Gastroesophageal sphincter (tissue), 4 donors: ENCODE data around the gene IGSF10. TPM values are rescaled to one million over a fixed set of nuclear protein-coding genes. Genes with fewer than 3 reads are reported as not detected.
"Not testable (repeated sequence)": the region's sequence is repeated elsewhere in the genome, so short reads cannot be mapped to it uniquely, and the experiment has no call there.

Source experiments
- ATAC-seq: fragments of 150-250 bp; one replicate; pipeline ENCODE4 v1.9.1; 2016; ENCODE audit warnings: mild to moderate bottlenecking, moderate library complexity
- H3K27ac ChIP-seq, 4 donors: fragments of 200-600 bp; sonication (generic) in 3 of 4; 1 replicate in 3 of 4; 2 replicates in 1 of 4; pipeline ENCODE4 v1.5.1; 2016 to 2019
- H3K27me3 ChIP-seq: fragments of 200-600 bp; sonication (generic); one replicate; pipeline ENCODE4 v1.5.1; 2019
- H3K36me3 ChIP-seq, 2 donors: fragments of 200-600 bp; sonication (generic); one replicate each; pipeline ENCODE4 v1.5.1; 2019; ENCODE audit warnings: control low read depth in 1 of 2
- H3K4me1 ChIP-seq, 3 donors: fragments of 200-600 bp; sonication (generic); 1 replicate in 2 of 3; 2 replicates in 1 of 3; pipeline ENCODE4 v1.5.1; 2016 to 2019; ENCODE audit warnings: control low read depth in 2 of 3
- H3K4me3 ChIP-seq, 2 donors: fragments of 200-600 bp; sonication (generic); one replicate each; pipeline ENCODE4 v1.5.1; 2019; ENCODE audit warnings: mild to moderate bottlenecking in 1 of 2, moderate library complexity in 1 of 2
- H3K9me3 ChIP-seq, 3 donors: fragments of 200-600 bp; sonication (generic); one replicate each; pipeline ENCODE4 v1.5.1; 2017 to 2019; ENCODE audit warnings: control low read depth in 2 of 3
- EP300 ChIP-seq: sonication (generic); formaldehyde crosslinking; IDR thresholded peaks from one replicate; pipeline ENCODE4 v1.6.1; 2017; ENCODE audit warnings: antibody characterized with exemption, mild to moderate bottlenecking
- POLR2A ChIP-seq, 2 donors: fragments of 450-650 bp; IDR thresholded peaks; one replicate each; pipeline ENCODE4 v1.6.1; 2017; ENCODE audit warnings: antibody characterized with exemption in 2 of 2, mild to moderate bottlenecking in 2 of 2, moderate library complexity in 1 of 2
- POLR2AphosphoS5 ChIP-seq: sonication (generic); formaldehyde crosslinking; IDR thresholded peaks from one replicate; pipeline ENCODE4 v1.6.1; 2017; ENCODE audit warnings: antibody characterized with exemption
- WGBS, 2 donors: methylation state at CpG; one replicate each; pipeline ENCODE4 v1.1.5; 2018; ENCODE audit warnings: low coverage in 1 of 2; 5-methylcytosine and 5-hydroxymethylcytosine counted together
- total RNA-seq, 4 donors: library from RNA; depleted of rRNA; stranded (reverse); fragments of >200 nt; gene quantifications; one replicate each; pipeline ENCODE4 v1.1.0, GENCODE V29; 2016
- TF ChIP-seq, protein P1 (sequence below), 4 experiments: fragments of 200-600 bp in 2 of 4; fragments of 450-650 bp in 2 of 4; sonication (generic) in 1 of 4; IDR thresholded peaks; one replicate each; pipeline ENCODE4 v1.5.1; 2017 to 2019; ENCODE audit warnings: antibody characterized with exemption in 4 of 4, mild to moderate bottlenecking in 2 of 4, moderate library complexity in 2 of 4

The IGSF10 gene, protein sequence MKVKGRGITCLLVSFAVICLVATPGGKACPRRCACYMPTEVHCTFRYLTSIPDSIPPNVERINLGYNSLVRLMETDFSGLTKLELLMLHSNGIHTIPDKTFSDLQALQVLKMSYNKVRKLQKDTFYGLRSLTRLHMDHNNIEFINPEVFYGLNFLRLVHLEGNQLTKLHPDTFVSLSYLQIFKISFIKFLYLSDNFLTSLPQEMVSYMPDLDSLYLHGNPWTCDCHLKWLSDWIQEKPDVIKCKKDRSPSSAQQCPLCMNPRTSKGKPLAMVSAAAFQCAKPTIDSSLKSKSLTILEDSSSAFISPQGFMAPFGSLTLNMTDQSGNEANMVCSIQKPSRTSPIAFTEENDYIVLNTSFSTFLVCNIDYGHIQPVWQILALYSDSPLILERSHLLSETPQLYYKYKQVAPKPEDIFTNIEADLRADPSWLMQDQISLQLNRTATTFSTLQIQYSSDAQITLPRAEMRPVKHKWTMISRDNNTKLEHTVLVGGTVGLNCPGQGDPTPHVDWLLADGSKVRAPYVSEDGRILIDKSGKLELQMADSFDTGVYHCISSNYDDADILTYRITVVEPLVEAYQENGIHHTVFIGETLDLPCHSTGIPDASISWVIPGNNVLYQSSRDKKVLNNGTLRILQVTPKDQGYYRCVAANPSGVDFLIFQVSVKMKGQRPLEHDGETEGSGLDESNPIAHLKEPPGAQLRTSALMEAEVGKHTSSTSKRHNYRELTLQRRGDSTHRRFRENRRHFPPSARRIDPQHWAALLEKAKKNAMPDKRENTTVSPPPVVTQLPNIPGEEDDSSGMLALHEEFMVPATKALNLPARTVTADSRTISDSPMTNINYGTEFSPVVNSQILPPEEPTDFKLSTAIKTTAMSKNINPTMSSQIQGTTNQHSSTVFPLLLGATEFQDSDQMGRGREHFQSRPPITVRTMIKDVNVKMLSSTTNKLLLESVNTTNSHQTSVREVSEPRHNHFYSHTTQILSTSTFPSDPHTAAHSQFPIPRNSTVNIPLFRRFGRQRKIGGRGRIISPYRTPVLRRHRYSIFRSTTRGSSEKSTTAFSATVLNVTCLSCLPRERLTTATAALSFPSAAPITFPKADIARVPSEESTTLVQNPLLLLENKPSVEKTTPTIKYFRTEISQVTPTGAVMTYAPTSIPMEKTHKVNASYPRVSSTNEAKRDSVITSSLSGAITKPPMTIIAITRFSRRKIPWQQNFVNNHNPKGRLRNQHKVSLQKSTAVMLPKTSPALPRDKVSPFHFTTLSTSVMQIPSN (N-terminal part only)
- 1 to 10 TPM; 1.4 to 8.3 (median 2.4) TPM for total RNA-seq

DNA sequence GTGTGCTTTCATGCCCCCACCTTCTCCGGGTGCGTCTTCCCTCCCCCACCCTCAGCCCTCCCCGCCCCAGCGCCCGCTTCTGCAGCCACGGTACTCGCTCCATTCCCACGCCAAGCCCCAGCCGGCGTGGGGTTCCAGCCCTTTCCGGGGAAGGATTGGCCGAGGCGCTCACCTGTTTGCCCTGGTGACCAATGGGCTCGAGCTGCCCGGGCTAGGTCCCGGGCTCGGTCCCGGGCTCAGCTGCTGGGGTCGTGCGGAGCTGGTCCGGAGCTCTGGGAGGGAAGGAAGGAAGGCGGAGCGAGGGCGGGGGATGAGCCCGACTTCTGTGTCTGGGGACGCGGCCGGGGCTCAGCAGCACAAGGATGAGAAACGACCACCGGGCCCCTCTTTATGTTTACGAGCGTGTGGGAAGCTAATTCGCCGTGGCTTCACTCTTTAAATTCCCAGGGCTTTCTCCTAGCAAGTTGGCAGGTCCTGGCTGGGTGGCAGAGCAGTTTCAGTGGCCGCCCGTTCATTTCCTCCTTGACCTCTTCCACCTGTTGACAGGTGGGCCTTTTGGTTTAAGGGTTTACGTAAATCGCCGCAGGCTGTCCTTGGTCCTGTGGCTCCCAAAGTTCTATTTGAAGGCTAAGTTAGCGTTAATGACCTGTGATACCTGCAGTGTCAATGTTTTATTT is at the start of gene IGSF10:
IGSF10 (minus strand) TSS at position 288 of the 677 bp plus-strand sequence. CDS start 2,352 bp downstream, outside the sequence.
- Histone ChIP-seq H3K9me3 (no peaks in the 10 kb centered on the region), H3K4me3 (peak within 1 kb of the TSS; percentile 56 to 67), H3K36me3 (no peaks in the 10 kb centered on the region), H3K27ac (no peak within 1 kb of the TSS), H3K27me3 (peaks cover 6% of the 10 kb centered on the region), H3K4me1 (peaks cover 0 to 14% (median 3%) of the 10 kb centered on the region in 3 donors)
- no peak for TF ChIP-seq POLR2A (IDR thresholded peaks at IDR 0.05)
- TF ChIP-seq, protein P1, sequence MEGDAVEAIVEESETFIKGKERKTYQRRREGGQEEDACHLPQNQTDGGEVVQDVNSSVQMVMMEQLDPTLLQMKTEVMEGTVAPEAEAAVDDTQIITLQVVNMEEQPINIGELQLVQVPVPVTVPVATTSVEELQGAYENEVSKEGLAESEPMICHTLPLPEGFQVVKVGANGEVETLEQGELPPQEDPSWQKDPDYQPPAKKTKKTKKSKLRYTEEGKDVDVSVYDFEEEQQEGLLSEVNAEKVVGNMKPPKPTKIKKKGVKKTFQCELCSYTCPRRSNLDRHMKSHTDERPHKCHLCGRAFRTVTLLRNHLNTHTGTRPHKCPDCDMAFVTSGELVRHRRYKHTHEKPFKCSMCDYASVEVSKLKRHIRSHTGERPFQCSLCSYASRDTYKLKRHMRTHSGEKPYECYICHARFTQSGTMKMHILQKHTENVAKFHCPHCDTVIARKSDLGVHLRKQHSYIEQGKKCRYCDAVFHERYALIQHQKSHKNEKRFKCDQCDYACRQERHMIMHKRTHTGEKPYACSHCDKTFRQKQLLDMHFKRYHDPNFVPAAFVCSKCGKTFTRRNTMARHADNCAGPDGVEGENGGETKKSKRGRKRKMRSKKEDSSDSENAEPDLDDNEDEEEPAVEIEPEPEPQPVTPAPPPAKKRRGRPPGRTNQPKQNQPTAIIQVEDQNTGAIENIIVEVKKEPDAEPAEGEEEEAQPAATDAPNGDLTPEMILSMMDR (IDR thresholded peaks at IDR 0.05), result no peak
- TF ChIP-seq EP300, result no peak
- TF ChIP-seq POLR2AphosphoS5, result no peak
- 87% methylated on average over 4 of the region's 40 CpGs; no CpG with 5 or more reads in 1 of the 2 donors for WGBS, 2 donors
- peak; percentile 36 for ATAC-seq

DNA sequence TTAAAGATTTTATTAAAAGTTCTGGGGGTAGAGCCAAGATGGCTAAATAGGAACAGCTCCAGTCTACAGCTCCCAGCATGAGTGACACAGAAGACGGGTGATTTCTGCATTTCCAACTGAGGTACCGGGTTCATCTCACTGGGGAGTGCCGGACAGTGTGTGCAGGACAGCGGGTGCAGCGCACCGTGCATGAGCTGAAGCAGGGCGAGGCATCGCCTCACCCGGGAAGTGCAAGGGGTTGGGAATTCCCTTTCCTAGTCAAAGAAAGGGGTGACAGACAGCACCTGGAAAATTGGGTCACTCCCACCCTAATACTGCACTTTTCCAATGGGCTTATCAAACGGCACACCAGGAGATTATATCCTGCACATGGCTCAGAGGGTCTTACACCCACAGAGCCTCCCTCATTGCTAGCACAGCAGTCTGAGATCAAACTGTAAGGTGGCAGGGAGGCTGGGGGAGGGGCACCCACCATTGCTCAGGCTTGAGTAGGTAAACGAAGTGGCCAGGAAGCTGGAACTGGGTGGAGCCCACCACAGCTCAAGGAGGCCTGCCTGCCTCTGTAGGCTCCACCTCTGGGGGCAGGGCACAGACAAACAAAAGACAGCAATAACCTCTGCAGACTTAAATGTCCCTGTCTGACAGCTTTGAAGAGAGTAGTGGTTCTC is 48.7 kb upstream of the IGSF10 start:
- not testable (repeated sequence) for H3K27ac ChIP-seq

DNA sequence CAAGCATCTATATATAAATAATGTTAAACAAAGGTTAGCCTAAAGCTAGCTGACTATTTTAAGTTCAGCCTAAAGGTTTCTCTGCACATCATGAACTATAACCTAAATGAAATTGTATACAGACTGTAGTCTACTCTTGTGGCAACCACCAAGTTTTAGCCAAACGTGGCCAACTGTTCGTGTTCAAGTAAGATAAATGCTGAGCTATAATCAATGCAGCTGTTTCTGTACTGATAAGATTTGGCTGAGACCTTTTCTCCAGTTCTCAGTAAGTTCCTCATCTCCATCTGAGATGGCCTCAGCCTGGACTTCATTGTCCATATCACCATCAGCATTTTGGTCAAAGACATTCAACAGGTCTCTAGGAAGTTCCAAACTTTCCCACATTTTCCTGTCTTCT is 43.7 kb upstream of the IGSF10 start:
- 50 to 84% methylated on average over 1 to 2 of the region's 2 CpGs for WGBS, 2 donors
- peaks cover 0 to 5% (median 0%) of the 10 kb centered on the region in 3 donors for H3K4me1 ChIP-seq
- no peak for ATAC-seq
- no peaks in the 10 kb centered on the region for H3K36me3 ChIP-seq
- no peak overlapping the region for H3K27ac ChIP-seq
- H3K27me3 ChIP-seq, result no peaks in the 10 kb centered on the region
- no peaks in the 10 kb centered on the region for H3K9me3 ChIP-seq
- no peak for TF ChIP-seq POLR2AphosphoS5
- no peak overlapping the region for H3K4me3 ChIP-seq

More for the DNA sequence above, 48.7 kb upstream of the IGSF10 start:
- not testable (repeated sequence) for H3K9me3 ChIP-seq, H3K4me3 ChIP-seq, H3K4me1 ChIP-seq, H3K36me3 ChIP-seq, H3K27me3 ChIP-seq, ATAC-seq
- 91 to 98% methylated on average over 4 to 7 of the region's 11 CpGs for WGBS, 2 donors

DNA sequence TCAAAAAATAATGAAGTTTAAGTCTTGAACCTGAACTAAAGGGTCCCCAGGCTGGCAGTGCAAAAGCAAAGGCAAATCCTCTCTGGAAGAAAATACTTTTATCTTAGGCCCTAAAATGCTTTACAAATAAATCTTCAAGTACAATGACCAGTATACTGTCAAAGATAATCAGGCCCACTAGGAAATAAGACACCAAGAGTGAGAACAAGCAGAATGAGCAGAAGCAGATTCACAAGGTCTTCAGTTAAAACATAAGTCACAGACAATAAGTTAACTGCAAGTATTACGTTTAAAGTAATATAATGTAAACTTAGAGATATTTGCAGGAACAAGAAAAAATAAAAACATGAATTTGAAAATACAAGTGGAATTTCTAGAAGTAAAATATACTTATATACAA is 42.2 kb upstream of the IGSF10 start:
- Histone ChIP-seq H3K4me3 (no peak overlapping the region), H3K27me3 (no peaks in the 10 kb centered on the region), H3K27ac (no peak overlapping the region), H3K4me1 (peaks cover 0 to 5% (median 0%) of the 10 kb centered on the region in 3 donors), H3K9me3 (no peaks in the 10 kb centered on the region), H3K36me3 (no peaks in the 10 kb centered on the region)
- 77% methylated on average over 1 of the region's 1 CpG; no CpG with 5 or more reads in 1 of the 2 donors for WGBS, 2 donors
- TF ChIP-seq, protein P1 (IDR thresholded peaks at IDR 0.05), result no peak
- TF ChIP-seq POLR2A (IDR thresholded peaks at IDR 0.05), result no peak
- no peak for TF ChIP-seq EP300
- no peak for TF ChIP-seq POLR2AphosphoS5
- no peak for ATAC-seq
